MG63 (cell line): ENCODE results near the gene ARHGAP26. TPM values are rescaled to one million over a fixed set of nuclear protein-coding genes. Genes with fewer than 3 reads are reported as not detected.
A peak's percentile ranks its signal among the peaks of the same experiment; 100 is the strongest.

ENCODE experiments used
- DNase-seq: peaks from one replicate; pipeline ENCODE4 v3.0.0-alpha.2; 2020
- H3K27me3 ChIP-seq: fragments of 250-450 bp; sonication (Bioruptor Pico); 2 replicates; pipeline ENCODE4 v1.5.1; 2020; ENCODE audit warnings: mild to moderate bottlenecking, moderate library complexity
- H3K36me3 ChIP-seq: fragments of 250-450 bp; sonication (Bioruptor Pico); 2 replicates; pipeline ENCODE4 v1.5.1; 2020; ENCODE audit warnings: mild to moderate bottlenecking, moderate library complexity
- H3K4me3 ChIP-seq: fragments of 250-450 bp; sonication (Bioruptor Pico); 2 replicates; pipeline ENCODE4 v1.5.1; 2020; ENCODE audit warnings: mild to moderate bottlenecking, moderate library complexity
- H3K9me3 ChIP-seq: fragments of 250-450 bp; sonication (Bioruptor Pico); 2 replicates; pipeline ENCODE4 v1.5.1; 2020; ENCODE audit warnings: mild to moderate bottlenecking, moderate library complexity
- total RNA-seq: library from RNA; depleted of rRNA; stranded (reverse); fragments of >200 nt; shearing (Covaris generic); gene quantifications from 2 replicates; pipeline ENCODE4 v1.2.3, GENCODE V29; 2014; ENCODE audit warnings: low replicate concordance

Gene ARHGAP26
- total RNA-seq, 1 experiment from 2014 or later = 1.3 TPM

GRCh38 chr5:143016777-143017516, 246.8 kb downstream of the ARHGAP26 start:
- Histone ChIP-seq H3K36me3 (no peaks in the 10 kb centered on the region), H3K4me3 (no peak overlapping the region), H3K27me3 (no peaks in the 10 kb centered on the region), H3K9me3 (no peaks in the 10 kb centered on the region; the same call in 1 of the 2 replicates)
- DNase-seq = peak; percentile 43

DNA sequence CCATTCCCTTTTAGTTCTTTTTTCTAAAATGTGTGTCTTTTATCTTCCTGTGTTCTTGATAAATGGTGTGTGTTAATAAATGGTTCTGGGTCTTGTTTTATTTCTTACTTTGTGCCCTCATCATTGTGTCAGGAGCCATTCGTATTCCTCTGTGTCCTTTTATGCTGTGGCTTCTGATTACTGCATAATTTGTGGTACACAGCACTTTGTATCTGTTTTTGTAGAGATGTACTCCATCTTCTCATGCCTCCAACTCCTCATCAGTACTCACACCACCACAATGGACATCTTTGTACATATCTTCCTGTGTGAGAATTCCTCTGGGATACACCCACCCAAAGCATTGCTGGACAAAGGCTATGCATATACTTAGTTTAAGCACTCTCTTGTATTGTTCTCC, 247.4 kb downstream of the ARHGAP26 start:
- no peaks in the 10 kb centered on the region; the same call in 1 of the 2 replicates for H3K9me3 ChIP-seq
- DNase-seq = no peak
- no peaks in the 10 kb centered on the region for H3K27me3 ChIP-seq
- H3K36me3 ChIP-seq = no peaks in the 10 kb centered on the region
- H3K4me3 ChIP-seq = no peak overlapping the region

DNA sequence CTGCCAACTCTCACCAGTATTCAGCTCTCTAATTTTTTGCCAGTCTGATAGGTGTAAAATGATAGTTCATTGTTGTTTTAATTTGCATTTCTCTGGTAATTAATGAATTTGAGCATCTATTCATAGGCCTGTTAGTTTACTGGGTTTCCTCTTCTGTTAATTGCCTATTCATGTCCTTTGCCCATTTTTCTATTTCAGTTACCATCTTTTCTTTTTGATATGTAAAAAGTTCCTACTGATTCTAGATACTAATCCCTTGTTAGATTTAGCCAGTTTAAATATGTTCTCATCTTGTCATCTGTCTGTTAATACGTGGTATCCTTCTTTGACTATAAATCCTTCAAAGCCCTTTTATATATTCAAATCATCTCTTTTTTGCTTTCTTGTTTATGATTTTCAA, 247.8 kb downstream of the ARHGAP26 start:
- H3K9me3 ChIP-seq = no peaks in the 10 kb centered on the region; the same call in 1 of the 2 replicates
- no peaks in the 10 kb centered on the region for H3K36me3 ChIP-seq
- H3K4me3 ChIP-seq = no peak overlapping the region
- no peaks in the 10 kb centered on the region for H3K27me3 ChIP-seq
- no peak for DNase-seq

GRCh38 chr5:143019157-143019556, 249.0 kb downstream of the ARHGAP26 start:
- no peak overlapping the region for H3K4me3 ChIP-seq
- no peak for DNase-seq
- H3K27me3 ChIP-seq = no peaks in the 10 kb centered on the region
- no peaks in the 10 kb centered on the region for H3K36me3 ChIP-seq
- no peaks in the 10 kb centered on the region; the same call in 1 of the 2 replicates for H3K9me3 ChIP-seq

DNA sequence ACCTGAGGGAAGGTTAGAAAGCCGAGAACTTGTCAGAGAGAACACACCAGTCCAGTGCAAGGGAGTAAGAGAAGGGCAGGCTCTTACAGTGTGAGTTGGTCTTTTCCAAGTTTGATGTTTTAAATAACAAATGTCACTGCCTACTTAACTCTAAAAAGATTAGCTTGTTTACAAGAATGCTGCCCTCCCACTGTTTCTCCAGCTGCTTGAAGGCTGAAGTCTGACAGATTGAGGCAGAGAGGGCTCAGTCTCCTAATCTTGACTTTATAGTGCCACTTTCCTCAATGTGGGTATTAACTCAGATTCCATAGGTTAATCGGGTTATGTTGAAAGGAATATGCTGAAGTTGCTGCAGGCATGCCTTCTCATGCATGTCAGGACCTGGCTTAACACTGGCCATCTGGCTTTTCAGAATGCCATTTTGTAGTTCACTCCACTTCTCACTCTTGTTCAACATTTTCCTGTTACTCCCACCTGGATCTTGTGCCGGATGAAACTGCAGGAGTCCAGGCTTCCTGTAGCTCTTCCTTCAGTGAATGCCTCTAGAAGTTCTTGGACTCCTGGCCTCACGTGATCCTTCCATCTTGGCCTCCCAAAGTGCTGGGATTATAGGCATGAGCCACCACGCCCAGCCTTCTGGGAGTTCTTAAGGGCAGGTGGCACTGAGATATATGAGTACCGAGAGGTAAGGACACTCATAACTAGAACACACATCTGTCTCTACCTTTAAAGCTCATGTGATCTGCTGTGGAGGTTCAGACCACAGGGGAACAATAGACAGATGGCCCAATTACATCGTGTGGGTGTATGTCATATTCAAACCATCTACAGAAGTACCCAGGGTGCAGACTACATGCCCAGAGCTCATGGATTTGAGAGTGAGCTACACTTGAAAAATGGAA, 249.7 kb downstream of the ARHGAP26 start:
- no peaks in the 10 kb centered on the region for H3K36me3 ChIP-seq
- H3K9me3 ChIP-seq = no peaks in the 10 kb centered on the region; the same call in 1 of the 2 replicates
- DNase-seq = no peak
- no peaks in the 10 kb centered on the region for H3K27me3 ChIP-seq
- H3K4me3 ChIP-seq = no peak overlapping the region

GRCh38 chr5:143021595-143021994, 251.4 kb downstream of the ARHGAP26 start:
- H3K36me3 ChIP-seq = no peaks in the 10 kb centered on the region
- no peaks in the 10 kb centered on the region; the same call in 1 of the 2 replicates for H3K9me3 ChIP-seq
- no peak for DNase-seq
- H3K27me3 ChIP-seq = no peaks in the 10 kb centered on the region
- no peak overlapping the region for H3K4me3 ChIP-seq

GRCh38 chr5:143023411-143024096, 253.4 kb downstream of the ARHGAP26 start:
- Histone ChIP-seq H3K9me3 (no peaks in the 10 kb centered on the region), H3K4me3 (no peak overlapping the region), H3K36me3 (no peaks in the 10 kb centered on the region), H3K27me3 (no peaks in the 10 kb centered on the region)
- DNase-seq = peak; percentile 32

DNA sequence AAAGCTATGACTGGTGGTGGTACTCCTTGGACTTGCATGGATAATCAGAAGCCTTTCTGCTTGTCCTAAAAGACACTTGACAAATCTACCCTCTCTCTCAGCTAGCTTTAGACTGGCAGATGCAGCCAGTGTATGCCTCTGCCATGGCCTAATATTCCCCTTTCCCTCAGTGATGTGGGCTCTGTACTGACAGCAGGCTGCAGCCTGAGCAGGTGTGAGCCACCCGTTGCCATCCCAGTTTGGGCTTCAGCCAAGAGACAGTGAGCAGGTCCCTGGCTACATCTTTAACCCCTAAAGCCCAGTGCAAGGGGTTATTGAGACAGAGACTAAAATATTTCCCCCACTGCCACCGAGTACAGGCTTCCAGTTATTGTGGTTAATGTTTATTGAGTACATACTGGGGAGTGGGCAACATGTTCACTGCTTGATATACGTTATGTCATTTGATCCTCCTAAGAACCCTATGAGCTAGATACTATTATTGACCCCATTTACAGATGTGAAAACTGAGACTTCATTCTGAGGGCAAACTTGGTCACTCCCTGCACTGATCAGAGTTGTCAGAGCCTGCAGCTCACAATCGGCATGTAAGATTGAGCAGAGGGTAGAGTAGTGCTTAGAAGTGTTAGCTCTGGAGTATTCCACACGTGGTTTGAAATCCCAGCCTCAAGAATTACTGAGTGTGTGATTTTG, 254.2 kb downstream of the ARHGAP26 start:
- H3K4me3 ChIP-seq = no peak overlapping the region
- DNase-seq = no peak
- no peaks in the 10 kb centered on the region for H3K9me3 ChIP-seq
- H3K27me3 ChIP-seq = no peaks in the 10 kb centered on the region
- H3K36me3 ChIP-seq = no peaks in the 10 kb centered on the region

DNA sequence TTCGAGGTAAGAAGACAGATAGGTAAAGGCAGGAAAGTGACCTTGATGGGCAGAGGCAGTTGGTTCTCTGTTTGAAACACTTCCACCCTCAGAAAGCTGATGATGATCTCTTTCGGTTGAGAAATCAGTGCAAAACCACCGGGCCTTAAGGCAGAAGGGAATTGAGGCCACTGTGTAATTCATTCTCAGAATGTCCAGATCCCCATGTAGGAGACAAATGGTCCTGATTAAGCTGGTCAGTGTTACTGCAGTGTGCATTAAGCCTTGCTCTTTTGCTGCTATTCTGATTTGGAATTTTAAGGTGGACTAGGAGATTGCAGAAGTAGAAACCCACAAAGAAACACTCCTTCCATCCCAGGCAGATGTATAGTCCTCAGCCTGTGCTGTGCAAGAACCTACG, 255.2 kb downstream of the ARHGAP26 start:
- no peaks in the 10 kb centered on the region for H3K36me3 ChIP-seq
- no peaks in the 10 kb centered on the region for H3K9me3 ChIP-seq
- no peaks in the 10 kb centered on the region for H3K27me3 ChIP-seq
- no peak for DNase-seq
- H3K4me3 ChIP-seq = no peak overlapping the region

GRCh38 chr5:143025971-143026370, 255.8 kb downstream of the ARHGAP26 start:
- H3K36me3 ChIP-seq = no peaks in the 10 kb centered on the region
- no peaks in the 10 kb centered on the region for H3K27me3 ChIP-seq
- no peaks in the 10 kb centered on the region for H3K9me3 ChIP-seq
- no peak overlapping the region for H3K4me3 ChIP-seq
- DNase-seq = no peak

DNA sequence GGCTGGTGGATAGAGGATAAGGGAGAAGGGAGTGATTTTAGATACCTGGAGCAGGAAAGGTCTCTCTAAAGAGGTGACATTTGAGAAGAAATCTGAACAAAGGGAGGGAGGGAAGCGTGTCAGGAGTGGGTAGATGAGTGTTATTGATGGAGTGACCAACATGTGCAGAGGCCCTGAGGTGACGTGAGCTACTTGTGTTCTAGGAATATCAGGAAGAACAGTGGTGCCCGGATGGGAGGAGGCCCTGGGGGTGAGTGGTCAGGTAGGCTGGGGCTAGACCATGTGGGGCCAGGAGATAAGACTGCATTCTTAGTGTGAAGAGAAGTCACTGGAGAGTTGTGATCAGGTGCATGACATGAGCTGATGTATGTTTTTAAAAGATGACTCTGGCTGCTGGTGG, 256.2 kb downstream of the ARHGAP26 start:
- no peaks in the 10 kb centered on the region for H3K27me3 ChIP-seq
- no peak for DNase-seq

GRCh38 chr5:143029293-143029692, 259.1 kb downstream of the ARHGAP26 start:
- no peak overlapping the region for H3K4me3 ChIP-seq
- H3K9me3 ChIP-seq = 0 out of 2 replicates have a peak, but pooled peaks cover 1% of the 10 kb centered on the region
- H3K27me3 ChIP-seq = no peaks in the 10 kb centered on the region
- no peak for DNase-seq
- H3K36me3 ChIP-seq = no peaks in the 10 kb centered on the region

More for the DNA sequence above, 256.2 kb downstream of the ARHGAP26 start:
- Histone ChIP-seq H3K9me3 (no peaks in the 10 kb centered on the region), H3K4me3 (no peak overlapping the region), H3K36me3 (no peaks in the 10 kb centered on the region)

GRCh38 chr5:143030349-143030748, 260.2 kb downstream of the ARHGAP26 start:
- no peaks in the 10 kb centered on the region for H3K36me3 ChIP-seq
- 0 out of 2 replicates have a peak, but pooled peaks cover 3% of the 10 kb centered on the region for H3K9me3 ChIP-seq
- H3K4me3 ChIP-seq = no peak overlapping the region
- H3K27me3 ChIP-seq = no peaks in the 10 kb centered on the region
- DNase-seq = no peak

- DNase-seq = no peak
- Histone ChIP-seq H3K36me3 (no peaks in the 10 kb centered on the region), H3K27me3 (no peaks in the 10 kb centered on the region), H3K4me3 (no peak overlapping the region), H3K9me3 (0 out of 2 replicates have a peak, but pooled peaks cover 3% of the 10 kb centered on the region)
These were observed 261.8 kb downstream of the ARHGAP26 start for GRCh38 chr5:143031781-143032580.

DNA sequence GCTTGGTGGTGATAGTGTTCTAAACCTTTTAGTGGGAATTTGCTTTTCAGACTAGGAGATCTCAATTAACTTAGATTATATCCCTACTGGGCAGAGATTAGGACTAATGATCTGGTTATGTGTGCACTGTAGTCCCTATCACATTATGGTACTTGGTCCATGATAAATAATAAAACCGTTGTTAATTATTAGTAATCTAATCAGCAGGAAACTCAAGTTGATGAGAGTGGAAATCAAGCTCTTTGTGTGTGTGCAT, 262.3 kb downstream of the ARHGAP26 start:
- no peak for DNase-seq
- Histone ChIP-seq H3K9me3 (0 out of 2 replicates have a peak, but pooled peaks cover 3% of the 10 kb centered on the region), H3K36me3 (no peaks in the 10 kb centered on the region), H3K4me3 (no peak overlapping the region), H3K27me3 (no peaks in the 10 kb centered on the region)
